Activated naive CD8-positive, alpha-beta T cell treated with anti-CD3 and anti-CD28 coated beads for 36 hours (primary cell): ENCODE results near the gene CTNNA2. TPM values are rescaled to one million over a fixed set of nuclear protein-coding genes. Genes with fewer than 3 reads are reported as not detected.

Source experiments
- DNase-seq: peaks from one replicate; pipeline ENCODE4 v3.0.0; 2021
- H3K27ac Mint-ChIP-seq: one replicate; pipeline ENCODE4 v1.8.0; 2022; ENCODE audit warnings: mild to moderate bottlenecking, moderate library complexity, mixed read lengths
- H3K27me3 Mint-ChIP-seq: one replicate; pipeline ENCODE4 v1.8.0; 2022; ENCODE audit warnings: mild to moderate bottlenecking, mixed read lengths
- H3K36me3 Mint-ChIP-seq: one replicate; pipeline ENCODE4 v1.8.0; 2021; ENCODE audit warnings: mild to moderate bottlenecking, mixed read lengths
- H3K4me1 Mint-ChIP-seq: one replicate; pipeline ENCODE4 v1.8.0; 2021; ENCODE audit warnings: mixed read lengths
- H3K4me3 Mint-ChIP-seq: one replicate; pipeline ENCODE4 v1.8.0; 2022; ENCODE audit warnings: mild to moderate bottlenecking, moderate library complexity, mixed read lengths
- H3K9me3 Mint-ChIP-seq: one replicate; pipeline ENCODE4 v1.8.0; 2022; ENCODE audit warnings: mixed read lengths
- total RNA-seq, 2 experiments: library from RNA; stranded (reverse); gene quantifications; one replicate each; pipeline ENCODE4 v1.2.3, GENCODE V29; 2021

Gene CTNNA2
- total RNA-seq, 2 experiments from 2014 or later: not detected

GRCh38 chr2:80280598-80280997 lies 767.7 kb downstream of the CTNNA2 start:
- Mint-ChIP-seq H3K4me3 (no peak overlapping the region), H3K27ac (no peak overlapping the region), H3K4me1 (no peaks in the 10 kb centered on the region), H3K9me3 (peaks cover 2% of the 10 kb centered on the region), H3K27me3 (no peaks in the 10 kb centered on the region), H3K36me3 (no peaks in the 10 kb centered on the region)
- no peak for DNase-seq

GRCh38 chr2:80281049-80281448 lies 768.2 kb downstream of the CTNNA2 start:
- Mint-ChIP-seq H3K36me3 (no peaks in the 10 kb centered on the region), H3K9me3 (peaks cover 2% of the 10 kb centered on the region), H3K27me3 (no peaks in the 10 kb centered on the region), H3K4me1 (no peaks in the 10 kb centered on the region), H3K27ac (no peak overlapping the region), H3K4me3 (no peak overlapping the region)
- no peak for DNase-seq

GRCh38 chr2:80288576-80288975 lies 775.7 kb downstream of the CTNNA2 start:
- H3K4me3 Mint-ChIP-seq: no peak overlapping the region
- no peak overlapping the region for H3K27ac Mint-ChIP-seq
- H3K4me1 Mint-ChIP-seq: no peaks in the 10 kb centered on the region
- H3K36me3 Mint-ChIP-seq: no peaks in the 10 kb centered on the region
- H3K9me3 Mint-ChIP-seq: no peaks in the 10 kb centered on the region
- H3K27me3 Mint-ChIP-seq: no peaks in the 10 kb centered on the region
- no peak for DNase-seq

GRCh38 chr2:80291656-80292055 lies 778.8 kb downstream of the CTNNA2 start:
- H3K4me1 Mint-ChIP-seq: no peaks in the 10 kb centered on the region
- H3K27me3 Mint-ChIP-seq: peaks cover 4% of the 10 kb centered on the region
- no peak overlapping the region for H3K4me3 Mint-ChIP-seq
- H3K27ac Mint-ChIP-seq: no peak overlapping the region
- no peak for DNase-seq
- no peaks in the 10 kb centered on the region for H3K36me3 Mint-ChIP-seq
- no peaks in the 10 kb centered on the region for H3K9me3 Mint-ChIP-seq

GRCh38 chr2:80292474-80292873 lies 779.6 kb downstream of the CTNNA2 start:
- H3K9me3 Mint-ChIP-seq: no peaks in the 10 kb centered on the region
- H3K4me3 Mint-ChIP-seq: no peak overlapping the region
- no peaks in the 10 kb centered on the region for H3K4me1 Mint-ChIP-seq
- peaks cover 9% of the 10 kb centered on the region for H3K27me3 Mint-ChIP-seq
- no peak overlapping the region for H3K27ac Mint-ChIP-seq
- no peaks in the 10 kb centered on the region for H3K36me3 Mint-ChIP-seq
- DNase-seq: no peak

DNA sequence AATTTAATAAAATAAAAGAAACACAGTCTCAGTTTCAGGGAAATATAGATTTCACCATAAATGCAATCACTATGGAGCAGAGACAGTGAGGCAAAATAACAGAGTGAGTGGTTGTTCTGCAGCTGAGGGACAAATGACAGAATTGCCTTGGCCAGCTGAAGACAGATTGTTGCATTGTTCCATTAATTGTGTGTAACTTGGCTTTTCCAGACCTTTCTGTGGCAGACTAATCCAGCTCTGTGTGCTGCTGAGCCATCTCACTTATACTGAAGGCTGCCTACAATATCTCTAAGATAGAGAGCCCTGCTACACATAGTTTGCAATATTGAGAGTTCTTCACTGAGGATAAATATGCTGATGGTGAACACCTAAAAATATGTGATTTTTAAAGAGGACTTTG lies 780.2 kb downstream of the CTNNA2 start:
- no peak overlapping the region for H3K4me3 Mint-ChIP-seq
- no peak overlapping the region for H3K27ac Mint-ChIP-seq
- no peak for DNase-seq
- no peaks in the 10 kb centered on the region for H3K36me3 Mint-ChIP-seq
- no peaks in the 10 kb centered on the region for H3K9me3 Mint-ChIP-seq
- H3K27me3 Mint-ChIP-seq: peaks cover 11% of the 10 kb centered on the region
- no peaks in the 10 kb centered on the region for H3K4me1 Mint-ChIP-seq

DNA sequence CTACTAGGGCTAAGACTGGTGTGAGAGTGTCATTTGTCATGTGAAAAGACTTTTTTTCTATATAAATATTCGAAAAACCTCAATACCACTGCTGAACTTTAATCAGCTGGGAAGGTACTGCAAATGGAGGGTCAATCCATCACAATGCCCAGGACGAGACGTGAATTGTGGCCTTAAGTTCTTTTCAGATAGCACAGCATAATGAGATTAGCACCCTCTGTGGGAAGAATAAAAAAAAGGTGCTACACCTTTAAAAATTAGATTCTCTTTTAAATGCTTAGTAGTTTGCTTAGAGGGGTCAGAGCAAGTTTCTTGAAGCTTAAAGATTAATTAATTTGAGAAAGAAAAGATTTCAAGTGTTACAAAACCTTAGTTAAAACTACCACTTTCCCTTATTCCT lies 786.1 kb downstream of the CTNNA2 start:
- DNase-seq: no peak
- Mint-ChIP-seq H3K9me3 (no peaks in the 10 kb centered on the region), H3K4me1 (peaks cover 1% of the 10 kb centered on the region), H3K4me3 (no peak overlapping the region), H3K36me3 (no peaks in the 10 kb centered on the region), H3K27me3 (peaks cover 48% of the 10 kb centered on the region), H3K27ac (no peak overlapping the region)

DNA sequence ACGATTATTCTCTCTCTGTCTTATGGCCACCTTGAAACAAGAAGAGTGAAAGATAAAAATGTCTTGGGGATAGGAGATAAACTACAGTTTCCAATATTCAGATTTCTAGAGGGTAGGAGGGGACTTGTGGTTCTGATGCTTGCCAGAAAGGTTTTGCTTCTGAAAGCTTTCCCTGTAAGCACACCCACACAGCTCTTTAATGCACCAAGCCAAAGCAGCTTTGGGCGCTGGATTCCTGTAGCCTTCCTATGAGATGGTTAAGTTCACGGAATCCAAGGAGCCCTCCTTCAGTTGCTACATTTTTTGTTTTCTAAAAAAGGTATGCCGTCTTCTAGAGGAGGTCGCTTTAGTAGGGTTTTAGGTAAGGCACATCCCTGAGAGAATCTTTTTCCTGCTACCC lies 786.8 kb downstream of the CTNNA2 start:
- Mint-ChIP-seq H3K4me3 (no peak overlapping the region), H3K9me3 (no peaks in the 10 kb centered on the region), H3K4me1 (peaks cover 1% of the 10 kb centered on the region), H3K27me3 (peaks cover 54% of the 10 kb centered on the region), H3K27ac (no peak overlapping the region), H3K36me3 (no peaks in the 10 kb centered on the region)
- DNase-seq: no peak

DNA sequence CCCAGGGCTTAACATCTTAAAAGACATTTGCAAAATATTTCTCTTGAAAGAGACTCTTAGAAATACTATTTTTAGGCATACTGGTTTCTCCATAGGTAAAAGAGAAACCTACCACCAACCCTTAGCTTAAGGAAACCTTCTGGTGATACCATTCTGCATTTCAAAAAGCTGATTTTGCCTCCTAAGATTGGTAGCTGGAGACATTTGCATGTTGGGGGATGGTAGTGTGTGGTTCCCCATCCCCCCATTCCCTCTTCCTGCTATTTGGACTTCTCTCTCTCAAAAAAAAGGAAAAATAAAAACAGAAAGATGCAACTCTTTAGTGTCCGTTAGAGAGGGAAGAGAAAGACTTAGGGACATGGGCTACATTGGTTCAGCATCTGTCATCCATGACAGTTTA lies 787.5 kb downstream of the CTNNA2 start:
- Mint-ChIP-seq H3K36me3 (no peaks in the 10 kb centered on the region), H3K9me3 (no peaks in the 10 kb centered on the region), H3K4me1 (peaks cover 1% of the 10 kb centered on the region), H3K27ac (no peak overlapping the region), H3K27me3 (peaks cover 61% of the 10 kb centered on the region), H3K4me3 (no peak overlapping the region)
- DNase-seq: no peak

- DNase-seq: no peak
- Mint-ChIP-seq H3K4me1 (peaks cover 1% of the 10 kb centered on the region), H3K4me3 (no peak overlapping the region), H3K27me3 (peaks cover 65% of the 10 kb centered on the region), H3K9me3 (no peaks in the 10 kb centered on the region), H3K36me3 (no peaks in the 10 kb centered on the region), H3K27ac (no peak overlapping the region)
These were observed 788.1 kb downstream of the CTNNA2 start for GRCh38 chr2:80300954-80301353.

GRCh38 chr2:80302001-80302313 lies 789.1 kb downstream of the CTNNA2 start:
- no peaks in the 10 kb centered on the region for H3K36me3 Mint-ChIP-seq
- no peaks in the 10 kb centered on the region for H3K9me3 Mint-ChIP-seq
- H3K4me3 Mint-ChIP-seq: no peak overlapping the region
- H3K4me1 Mint-ChIP-seq: peaks cover 1% of the 10 kb centered on the region
- H3K27ac Mint-ChIP-seq: no peak overlapping the region
- peaks cover 66% of the 10 kb centered on the region for H3K27me3 Mint-ChIP-seq
- no peak for DNase-seq

DNA sequence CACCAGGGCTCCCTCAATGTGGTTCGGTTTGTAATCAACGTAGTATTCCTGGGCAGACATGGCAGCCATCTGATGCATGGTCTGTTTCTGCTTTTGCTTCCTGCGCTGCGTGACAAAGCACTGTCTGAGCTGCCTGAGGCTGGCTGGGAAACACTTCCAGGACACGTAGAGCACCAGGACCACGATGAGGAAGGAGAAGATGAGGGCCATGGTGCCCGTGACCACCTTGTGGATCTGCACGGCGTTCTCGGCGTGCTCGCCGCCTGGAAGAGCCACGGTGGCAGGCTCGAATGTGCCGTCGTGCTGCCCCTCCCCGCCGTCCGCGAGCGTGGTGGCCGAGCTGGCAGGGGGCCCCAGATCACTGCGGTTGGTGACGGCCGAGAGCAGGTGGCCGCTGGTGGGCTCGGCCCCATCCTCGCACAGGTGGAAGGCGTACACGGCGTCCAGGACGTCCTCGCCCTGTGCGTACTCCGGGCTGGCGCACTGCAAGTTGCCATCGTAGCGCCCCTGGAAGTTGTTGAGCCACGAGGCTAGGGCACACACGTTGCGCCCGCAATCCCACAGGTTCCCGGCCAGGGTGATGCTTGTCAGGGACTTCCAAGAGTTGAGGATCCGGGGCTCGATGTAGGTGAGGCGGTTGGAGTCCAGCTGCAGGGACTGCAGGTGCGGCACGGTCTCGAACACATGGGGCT lies 789.6 kb downstream of the CTNNA2 start:
- Mint-ChIP-seq H3K27ac (no peak overlapping the region), H3K9me3 (no peaks in the 10 kb centered on the region), H3K36me3 (no peaks in the 10 kb centered on the region), H3K27me3 (peaks cover 63% of the 10 kb centered on the region), H3K4me1 (peaks cover 1% of the 10 kb centered on the region), H3K4me3 (no peak overlapping the region)
- DNase-seq: no peak

DNA sequence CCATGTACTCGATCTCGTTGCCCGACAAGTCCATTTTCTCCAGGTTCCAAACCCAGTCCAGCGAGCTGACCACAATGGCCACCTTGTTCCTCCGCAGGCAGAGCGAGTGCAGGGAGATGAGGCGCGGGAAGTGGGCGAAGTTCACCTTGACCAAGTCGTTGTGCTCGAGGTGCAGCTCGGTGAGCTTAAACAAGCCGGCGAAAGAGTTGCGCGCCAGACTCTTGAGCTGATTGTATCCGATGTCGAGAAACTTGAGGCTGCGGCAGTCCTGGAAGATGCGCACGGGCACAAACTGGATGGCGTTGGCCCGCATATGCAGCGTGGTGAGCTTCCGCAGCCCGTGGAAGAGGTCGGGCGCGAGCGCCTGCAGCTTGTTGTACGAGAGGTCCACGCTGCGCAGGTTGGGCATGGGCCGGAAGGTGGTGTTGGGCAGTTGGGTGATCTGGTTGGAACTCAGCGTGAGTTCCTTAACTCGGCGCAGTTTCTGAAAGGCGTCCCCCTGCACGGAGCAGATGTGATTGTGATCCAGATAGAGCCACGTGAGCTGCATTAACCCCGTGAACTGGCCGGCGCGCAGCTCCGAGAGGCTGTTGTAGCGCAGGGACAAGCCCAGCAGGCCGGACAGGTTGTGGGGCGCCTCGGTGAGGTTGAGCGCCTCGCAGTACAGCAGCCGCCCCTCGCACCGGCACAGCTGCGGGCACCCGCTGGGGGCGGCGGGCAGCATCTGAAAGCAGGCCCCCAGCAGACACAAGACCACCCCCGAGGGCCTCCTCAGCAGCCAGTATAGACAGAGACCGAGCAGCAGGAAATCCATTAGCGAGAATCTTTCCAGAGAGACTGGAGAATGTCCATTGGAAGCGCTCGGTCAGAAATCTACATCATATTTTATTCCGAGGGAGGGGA lies 790.4 kb downstream of the CTNNA2 start:
- Mint-ChIP-seq H3K4me1 (peaks cover 1% of the 10 kb centered on the region), H3K27me3 (peaks cover 59% of the 10 kb centered on the region), H3K27ac (no peak overlapping the region), H3K9me3 (no peaks in the 10 kb centered on the region), H3K4me3 (no peak overlapping the region), H3K36me3 (no peaks in the 10 kb centered on the region)
- DNase-seq: no peak

DNA sequence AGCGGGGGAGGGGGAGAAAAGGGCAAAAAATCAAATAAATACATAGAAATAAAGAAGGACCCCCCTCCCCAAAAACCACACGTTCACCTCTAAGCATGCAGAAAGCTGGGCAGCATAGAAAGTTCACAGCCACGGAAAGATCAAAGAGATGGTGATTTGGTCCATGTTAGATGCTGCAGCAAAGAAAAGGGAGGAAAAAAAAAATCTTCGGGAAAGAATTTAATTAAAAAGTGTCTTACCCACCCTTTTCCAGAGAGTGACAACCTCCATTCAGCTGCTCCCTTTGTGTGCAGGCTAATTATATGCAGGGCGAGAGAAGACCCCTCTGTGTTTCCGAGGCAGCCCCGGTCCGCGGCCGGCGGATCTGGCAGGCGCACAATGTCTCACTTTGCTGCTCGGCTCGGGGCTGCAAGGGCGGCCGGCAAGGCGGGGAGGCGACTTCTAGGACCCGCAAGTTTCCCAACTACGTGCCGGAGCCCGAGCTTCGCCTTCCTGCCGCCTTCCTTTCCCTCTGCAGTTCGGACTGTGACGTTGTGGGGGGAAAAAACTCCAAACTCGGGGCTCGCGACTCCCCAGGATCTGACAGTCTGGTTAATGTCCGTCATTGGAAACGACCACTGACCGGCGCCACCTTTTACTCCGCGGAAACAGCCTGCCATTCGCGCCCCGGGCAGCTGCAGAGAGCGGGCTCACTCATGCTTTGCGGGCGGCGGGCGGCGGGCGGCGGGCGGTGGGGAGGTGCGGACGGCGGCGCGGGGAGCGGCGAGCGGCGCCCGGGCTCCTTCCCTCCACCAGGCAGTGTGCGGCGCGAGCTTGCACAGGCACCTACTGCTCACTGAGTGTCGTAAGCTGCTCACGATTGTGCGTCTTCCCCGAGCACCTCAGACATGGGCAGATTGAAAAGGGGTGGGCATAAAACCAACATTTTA lies 791.3 kb downstream of the CTNNA2 start, which contains the start of gene LRRTM1:
TSS of gene LRRTM1 (minus strand) at position 844 of the 929 bp plus-strand sequence. CDS start 933 bp downstream, outside the sequence.
- H3K9me3 Mint-ChIP-seq: no peaks in the 10 kb centered on the region
- DNase-seq: no peak
- no peak within 1 kb of the TSS for H3K27ac Mint-ChIP-seq
- no peak within 1 kb of the TSS for H3K4me3 Mint-ChIP-seq
- H3K4me1 Mint-ChIP-seq: peaks cover 1% of the 10 kb centered on the region
- H3K27me3 Mint-ChIP-seq: peaks cover 58% of the 10 kb centered on the region
- no peaks in the 10 kb centered on the region for H3K36me3 Mint-ChIP-seq

GRCh38 chr2:80311304-80311703 lies 798.5 kb downstream of the CTNNA2 start:
- Mint-ChIP-seq H3K27ac (no peak overlapping the region), H3K36me3 (no peaks in the 10 kb centered on the region), H3K4me3 (no peak overlapping the region), H3K27me3 (peaks cover 2% of the 10 kb centered on the region), H3K4me1 (no peaks in the 10 kb centered on the region), H3K9me3 (no peaks in the 10 kb centered on the region)
- no peak for DNase-seq
